ENCODE data around the gene ASS1.

ASS1 gene

GRCh38 chr9:130405657-130406257 lies 39.0 kb upstream of the ASS1 start:
- no peak for DNase-seq (ENCODE audit: insufficient read length, low spot score)
- TF ChIP-seq POLR2A (IDR thresholded peaks at IDR 0.05; ENCODE audit: low read depth, low read length): no peak
- TF ChIP-seq POLR2AphosphoS5 (IDR thresholded peaks at IDR 0.05; ENCODE audit: low read depth, low read length): no peak
- TF ChIP-seq SPI1 (IDR thresholded peaks at IDR 0.05; ENCODE audit: low read depth, low read length): no peak
- no peak for TF ChIP-seq POU2F2 (IDR thresholded peaks at IDR 0.05; ENCODE audit: low read depth, low read length)
- TF ChIP-seq TAF1 (IDR thresholded peaks at IDR 0.05; ENCODE audit: low read depth, low read length): no peak
- no peak for FAIRE-seq

DNA sequence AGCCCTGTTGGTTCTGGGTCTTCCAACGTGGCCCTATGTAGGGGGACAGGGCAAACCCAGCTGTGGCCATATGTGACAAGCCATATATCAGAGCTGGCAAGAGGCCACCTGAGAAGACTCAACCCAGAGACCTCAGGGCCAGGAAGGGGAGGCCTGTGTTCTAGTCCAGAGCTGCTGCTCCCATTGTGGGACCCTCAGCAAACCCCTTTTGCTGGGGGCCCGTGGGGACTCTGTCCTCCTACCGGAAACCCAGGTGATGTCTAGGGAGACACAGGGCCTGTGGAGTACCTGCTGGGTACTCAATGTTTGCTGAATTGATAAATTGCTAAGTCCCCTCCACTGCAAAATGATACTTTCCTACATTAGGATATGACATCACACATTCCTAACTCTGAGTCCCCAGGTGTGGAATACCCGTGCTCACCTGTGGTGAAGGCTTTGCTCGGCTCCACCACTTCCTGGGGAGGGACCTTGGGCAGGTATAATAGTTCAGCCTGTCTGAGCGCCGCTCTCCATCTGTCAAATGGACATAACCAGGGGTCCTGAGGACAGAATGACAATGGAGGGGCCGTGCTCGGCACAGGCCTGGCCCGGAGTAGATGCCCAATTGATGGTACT lies 38.4 kb upstream of the ASS1 start:
- TF ChIP-seq SPI1 (IDR thresholded peaks at IDR 0.05; ENCODE audit: low read depth, low read length): no peak
- DNase-seq (ENCODE audit: insufficient read length, low spot score) (no peak), FAIRE-seq (no peak)

GRCh38 chr9:130407916-130408663 lies 36.7 kb upstream of the ASS1 start:
- no peak for DNase-seq (ENCODE audit: insufficient read length, low spot score)
- no peak for TF ChIP-seq TAF1 (IDR thresholded peaks at IDR 0.05; ENCODE audit: low read depth, low read length)
- no peak for TF ChIP-seq SPI1 (IDR thresholded peaks at IDR 0.05; ENCODE audit: low read depth, low read length)
- no peak for TF ChIP-seq PAX5 (IDR thresholded peaks at IDR 0.05; ENCODE audit: insufficient read depth, low read length, severe bottlenecking)
- TF ChIP-seq POLR2AphosphoS5 (IDR thresholded peaks at IDR 0.05; ENCODE audit: low read depth, low read length): no peak
- TF ChIP-seq POLR2A (IDR thresholded peaks at IDR 0.05; ENCODE audit: low read depth, low read length): no peak
- TF ChIP-seq POU2F2 (IDR thresholded peaks at IDR 0.05; ENCODE audit: low read depth, low read length): no peak
- FAIRE-seq: no peak

DNA sequence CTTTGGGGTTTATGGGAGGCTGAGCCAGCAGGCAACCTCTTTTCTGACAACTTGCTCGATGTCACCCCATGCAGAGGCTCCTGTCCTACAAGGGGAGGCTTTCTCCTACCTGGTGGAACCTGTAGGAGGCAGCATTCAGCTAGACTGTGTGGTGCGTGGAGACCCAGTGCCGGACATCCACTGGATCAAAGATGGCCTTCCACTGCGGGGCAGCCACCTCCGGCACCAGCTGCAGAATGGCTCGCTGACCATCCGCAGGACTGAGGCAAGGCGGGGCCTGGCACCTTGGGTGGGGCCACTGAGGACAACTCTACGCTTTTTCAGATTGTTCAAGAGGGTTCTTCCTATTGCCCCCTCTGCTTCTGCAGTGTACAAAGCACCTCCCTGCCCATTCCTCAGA lies 36.1 kb upstream of the ASS1 start:
- DNase-seq (ENCODE audit: insufficient read length, low spot score): no peak
- no peak for FAIRE-seq
- TF ChIP-seq SPI1 (IDR thresholded peaks at IDR 0.05; ENCODE audit: low read depth, low read length) (no peak), PAX5 (IDR thresholded peaks at IDR 0.05; ENCODE audit: insufficient read depth, low read length, severe bottlenecking) (no peak), TAF1 (IDR thresholded peaks at IDR 0.05; ENCODE audit: low read depth, low read length) (no peak), POLR2AphosphoS5 (IDR thresholded peaks at IDR 0.05; ENCODE audit: low read depth, low read length) (no peak), POLR2A (IDR thresholded peaks at IDR 0.05; ENCODE audit: low read depth, low read length) (no peak), POU2F2 (IDR thresholded peaks at IDR 0.05; ENCODE audit: low read depth, low read length) (no peak)

DNA sequence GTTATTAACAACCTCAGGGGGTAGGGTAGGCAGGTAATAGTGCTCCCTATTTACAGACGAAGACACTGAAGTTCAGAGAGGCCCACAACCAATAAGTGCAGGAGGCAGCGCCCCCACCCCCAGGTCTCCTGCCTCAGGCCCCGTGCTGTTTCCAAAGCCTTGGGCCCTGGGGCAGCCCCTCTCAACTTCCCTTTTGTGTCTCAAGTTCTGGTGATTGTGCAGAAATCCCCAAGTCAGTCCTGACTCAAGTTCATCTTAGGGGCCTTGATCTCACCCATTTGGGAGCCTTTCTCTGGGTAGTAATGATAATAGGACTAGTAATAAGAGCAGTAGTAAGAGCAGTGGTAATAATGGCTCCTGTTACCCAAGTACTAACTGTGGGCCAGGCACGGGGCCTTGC lies 35.5 kb upstream of the ASS1 start:
- FAIRE-seq (no peak), DNase-seq (ENCODE audit: insufficient read length, low spot score) (no peak)
- TF ChIP-seq PAX5 (IDR thresholded peaks at IDR 0.05; ENCODE audit: insufficient read depth, low read length, severe bottlenecking) (no peak), TAF1 (IDR thresholded peaks at IDR 0.05; ENCODE audit: low read depth, low read length) (no peak), SPI1 (IDR thresholded peaks at IDR 0.05; ENCODE audit: low read depth, low read length) (no peak)

DNA sequence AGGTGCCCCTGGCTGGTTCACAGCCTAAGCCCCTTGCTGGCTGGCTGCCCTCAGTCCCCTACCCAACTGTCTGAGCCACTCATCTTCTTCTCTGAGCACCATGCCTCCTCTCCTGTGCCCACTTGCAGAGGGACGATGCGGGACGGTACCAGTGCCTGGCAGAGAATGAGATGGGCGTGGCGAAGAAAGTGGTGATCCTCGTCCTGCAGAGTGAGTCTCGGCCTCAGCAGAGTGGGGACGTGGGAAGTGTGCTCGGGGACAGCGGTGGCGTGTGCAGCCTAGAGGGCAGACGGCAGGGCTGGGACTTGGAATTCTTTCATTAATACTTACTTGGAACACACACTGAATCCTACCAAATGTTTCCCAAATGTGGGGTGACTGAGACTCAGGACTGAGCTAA lies 34.3 kb upstream of the ASS1 start:
- FAIRE-seq (no peak), DNase-seq (ENCODE audit: insufficient read length, low spot score) (no peak)
- TF ChIP-seq SPI1 (IDR thresholded peaks at IDR 0.05; ENCODE audit: low read depth, low read length): no peak

- FAIRE-seq (no peak), DNase-seq (ENCODE audit: insufficient read length, low spot score) (no peak)
- TF ChIP-seq POU2F2 (IDR thresholded peaks at IDR 0.05; ENCODE audit: low read depth, low read length): no peak
- TF ChIP-seq SPI1 (IDR thresholded peaks at IDR 0.05; ENCODE audit: low read depth, low read length): no peak
- no peak for TF ChIP-seq POLR2A (IDR thresholded peaks at IDR 0.05; ENCODE audit: low read depth, low read length)
- no peak for TF ChIP-seq POLR2AphosphoS5 (IDR thresholded peaks at IDR 0.05; ENCODE audit: low read depth, low read length)
- TF ChIP-seq PAX5 (IDR thresholded peaks at IDR 0.05; ENCODE audit: insufficient read depth, low read length, severe bottlenecking): no peak
- TF ChIP-seq TAF1 (IDR thresholded peaks at IDR 0.05; ENCODE audit: low read depth, low read length): no peak
Measured at GRCh38 chr9:130411566-130411915, 33.2 kb upstream of the ASS1 start.

- no peak for DNase-seq (ENCODE audit: insufficient read length, low spot score)
- no peak for FAIRE-seq
- TF ChIP-seq POU2F2 (IDR thresholded peaks at IDR 0.05; ENCODE audit: low read depth, low read length) (no peak), POLR2AphosphoS5 (IDR thresholded peaks at IDR 0.05; ENCODE audit: low read depth, low read length) (no peak), SPI1 (IDR thresholded peaks at IDR 0.05; ENCODE audit: low read depth, low read length) (no peak), POLR2A (IDR thresholded peaks at IDR 0.05; ENCODE audit: low read depth, low read length) (no peak), TAF1 (IDR thresholded peaks at IDR 0.05; ENCODE audit: low read depth, low read length) (no peak), PAX5 (IDR thresholded peaks at IDR 0.05; ENCODE audit: insufficient read depth, low read length, severe bottlenecking) (no peak)
Measured at GRCh38 chr9:130414081-130414731, 30.6 kb upstream of the ASS1 start.

- TF ChIP-seq POU2F2 (IDR thresholded peaks at IDR 0.05; ENCODE audit: low read depth, low read length) (no peak), TAF1 (IDR thresholded peaks at IDR 0.05; ENCODE audit: low read depth, low read length) (no peak), PAX5 (IDR thresholded peaks at IDR 0.05; ENCODE audit: insufficient read depth, low read length, severe bottlenecking) (no peak), SPI1 (IDR thresholded peaks at IDR 0.05; ENCODE audit: low read depth, low read length) (no peak), POLR2A (IDR thresholded peaks at IDR 0.05; ENCODE audit: low read depth, low read length) (no peak), POLR2AphosphoS5 (IDR thresholded peaks at IDR 0.05; ENCODE audit: low read depth, low read length) (no peak)
- DNase-seq (ENCODE audit: insufficient read length, low spot score) (no peak), FAIRE-seq (no peak)
Measured at GRCh38 chr9:130414910-130415746, 29.6 kb upstream of the ASS1 start.
